Stimulated activated CD8-positive, alpha-beta memory T cell treated with anti-CD3 and anti-CD28 coated beads, Interleukin-4, amount 100 ng/mL, for 24 hours (primary cell): ENCODE measurements around the gene CPT2.

Experiments used
- DNase-seq: peaks from one replicate; pipeline ENCODE4 v3.0.0-alpha.2; 2020; ENCODE audit warnings: low read depth

CPT2 gene

DNA sequence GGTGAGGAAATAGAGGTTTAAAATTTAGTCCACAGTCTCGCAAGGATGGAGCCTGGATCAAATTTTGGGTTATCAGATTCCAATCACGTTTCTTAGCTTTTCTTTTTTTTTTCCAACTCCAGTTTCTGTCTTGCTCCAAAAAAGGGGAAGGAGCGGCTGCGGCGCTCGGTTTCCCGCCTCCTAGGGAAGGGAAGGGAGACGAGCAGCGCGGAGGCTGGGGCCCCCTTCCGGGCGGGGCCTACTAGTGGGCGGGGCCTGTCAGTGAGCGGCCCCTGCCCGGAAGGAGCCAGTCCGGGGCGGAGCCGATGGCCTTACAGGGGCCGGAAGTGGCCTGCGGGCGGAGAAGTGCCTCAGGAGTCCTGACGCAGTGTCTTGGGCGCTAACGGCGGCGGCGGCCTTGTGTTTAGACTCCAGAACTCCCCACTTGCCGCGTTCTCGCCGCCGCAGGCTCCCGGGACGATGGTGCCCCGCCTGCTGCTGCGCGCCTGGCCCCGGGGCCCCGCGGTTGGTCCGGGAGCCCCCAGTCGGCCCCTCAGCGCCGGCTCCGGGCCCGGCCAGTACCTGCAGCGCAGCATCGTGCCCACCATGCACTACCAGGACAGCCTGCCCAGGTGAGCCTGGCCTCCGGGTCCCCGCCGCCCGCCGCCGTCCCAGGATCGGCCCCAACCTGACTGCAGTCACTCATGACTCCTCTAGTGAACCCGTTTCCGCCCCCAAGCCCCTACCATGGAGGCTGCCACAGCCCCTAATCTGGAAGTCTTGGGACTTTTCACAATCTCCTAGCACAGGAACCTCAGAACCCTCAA is at the start of gene CPT2:
Gene CPT2 (plus strand): TSS at position 340 of the 806 bp plus-strand sequence. CDS start 120 bp downstream, at position 460.
- peak; percentile 91 for DNase-seq

DNA sequence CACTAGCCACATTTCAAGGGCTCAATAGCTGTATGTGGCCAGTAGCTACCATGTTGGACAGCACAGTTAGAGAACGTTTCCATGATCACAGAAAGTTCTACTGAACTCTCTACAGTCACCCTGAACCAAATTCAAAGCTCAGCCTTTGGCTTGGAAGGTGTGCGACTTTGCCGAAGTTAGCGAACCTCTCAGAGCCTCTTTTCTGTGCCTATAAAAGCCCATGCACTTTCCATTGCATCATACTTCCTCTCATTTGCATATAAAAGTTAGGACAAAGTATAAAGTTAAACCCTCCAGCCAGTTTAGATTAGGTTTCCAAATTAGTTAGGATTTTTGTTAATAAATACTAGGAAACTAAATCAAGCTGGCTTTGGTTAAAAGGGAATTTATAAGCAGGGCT is 49.5 kb upstream of the CPT2 start:
- DNase-seq, result no peak

DNA sequence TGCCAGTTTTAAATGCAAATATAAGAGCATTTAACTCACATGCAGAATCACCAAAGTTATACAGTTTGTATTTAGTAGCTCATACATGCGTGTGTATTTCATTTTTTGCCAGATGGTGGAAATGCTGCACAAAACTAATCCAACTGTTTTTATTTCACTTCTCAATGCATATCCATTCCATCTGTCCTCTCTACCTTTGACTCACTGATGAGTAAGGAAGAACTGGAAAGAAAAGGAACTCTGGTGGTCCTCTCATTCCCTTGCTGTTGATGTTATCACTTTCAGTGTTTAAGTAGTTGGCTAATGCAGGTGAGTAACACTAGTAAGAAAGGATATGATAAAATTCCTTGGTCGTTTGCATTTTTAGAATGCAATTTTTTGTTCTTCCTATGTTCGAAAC is 48.5 kb upstream of the CPT2 start:
- DNase-seq, result no peak

DNA sequence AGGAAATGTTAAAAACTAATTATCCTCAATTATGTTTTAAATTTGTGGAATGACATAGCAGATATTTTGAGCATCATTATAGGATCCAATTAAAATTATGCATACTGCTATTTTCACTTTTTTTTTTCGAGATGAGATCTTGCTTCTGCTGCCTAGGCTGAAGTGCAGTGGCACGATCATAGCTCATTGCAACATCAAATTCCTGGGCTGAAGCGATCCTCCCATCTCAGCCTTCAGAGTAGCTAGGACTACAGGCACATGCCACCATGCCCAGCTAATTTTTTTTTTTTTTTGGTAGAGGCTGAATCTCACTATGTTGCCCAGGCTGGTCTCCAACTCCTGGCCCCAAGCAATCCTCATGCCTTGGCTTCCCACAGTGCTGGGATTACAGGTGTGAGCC is 42.9 kb upstream of the CPT2 start:
- DNase-seq, result no peak

DNA sequence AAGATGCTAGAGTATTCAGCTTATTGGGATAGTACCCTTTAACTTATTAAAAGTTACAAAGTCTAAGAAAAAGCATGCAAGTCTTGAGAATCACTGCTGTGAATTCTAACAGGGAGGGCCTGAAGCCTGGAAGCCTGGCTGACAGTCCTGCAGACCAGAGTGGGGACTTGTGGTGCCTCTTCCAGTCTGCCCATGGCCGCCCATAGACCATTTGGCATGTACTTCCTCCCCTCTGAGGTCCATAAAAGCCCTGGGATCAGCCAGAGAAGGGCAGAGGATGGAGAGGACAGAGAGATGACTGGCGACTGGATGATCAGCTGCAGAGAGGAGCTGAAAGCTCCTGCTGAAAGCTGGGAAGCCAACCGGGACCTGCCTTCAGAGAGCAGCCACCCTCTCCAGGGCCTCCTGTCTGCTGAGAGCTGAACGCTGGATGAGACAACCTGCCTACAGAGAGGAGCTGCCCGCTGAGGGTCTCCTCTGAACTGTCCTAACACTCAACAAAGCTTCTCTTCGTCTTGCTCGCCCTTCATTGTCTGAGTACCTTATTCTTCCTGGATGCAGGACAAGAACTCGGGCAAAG is 41.7 kb upstream of the CPT2 start:
- no peak for DNase-seq

DNA sequence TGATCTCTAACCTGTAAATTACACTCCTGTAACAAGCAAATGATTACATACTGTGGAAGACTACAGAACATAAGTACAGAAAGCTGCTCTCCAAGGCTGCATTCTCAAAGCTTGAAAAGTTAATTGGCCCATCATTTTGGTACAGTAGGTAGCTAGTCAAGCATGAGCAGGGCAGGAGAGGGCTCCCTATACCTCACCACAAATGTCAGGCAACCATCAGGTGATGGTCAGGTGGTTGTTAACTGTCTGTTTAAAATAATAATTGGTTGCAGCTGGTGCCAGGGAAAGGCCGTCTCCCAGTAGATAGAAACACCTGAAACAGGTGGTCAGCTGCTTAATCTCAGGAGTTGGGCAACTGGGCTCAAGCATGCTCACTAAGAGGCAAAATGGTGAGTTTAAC is 41.1 kb upstream of the CPT2 start:
- DNase-seq, result no peak

DNA sequence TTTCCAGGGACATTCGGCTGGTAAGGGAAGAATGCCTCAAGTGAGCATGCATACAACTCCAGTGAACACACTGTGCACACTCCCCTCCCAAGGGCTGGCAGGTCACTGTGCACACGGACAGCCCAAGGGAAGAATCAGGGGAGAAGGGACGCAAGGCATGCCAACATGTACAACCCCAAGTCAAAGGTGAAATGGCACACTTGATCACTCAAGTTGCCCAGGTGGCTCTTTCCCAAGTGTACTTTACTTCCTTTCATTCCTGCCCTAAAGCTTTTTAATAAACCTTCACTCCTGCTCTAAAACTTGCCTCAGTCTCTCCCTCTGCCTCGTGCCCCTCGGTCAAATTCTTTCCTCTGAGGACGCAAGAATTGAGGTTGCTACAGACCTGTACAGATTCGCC is 40.7 kb upstream of the CPT2 start:
- DNase-seq, result no peak

DNA sequence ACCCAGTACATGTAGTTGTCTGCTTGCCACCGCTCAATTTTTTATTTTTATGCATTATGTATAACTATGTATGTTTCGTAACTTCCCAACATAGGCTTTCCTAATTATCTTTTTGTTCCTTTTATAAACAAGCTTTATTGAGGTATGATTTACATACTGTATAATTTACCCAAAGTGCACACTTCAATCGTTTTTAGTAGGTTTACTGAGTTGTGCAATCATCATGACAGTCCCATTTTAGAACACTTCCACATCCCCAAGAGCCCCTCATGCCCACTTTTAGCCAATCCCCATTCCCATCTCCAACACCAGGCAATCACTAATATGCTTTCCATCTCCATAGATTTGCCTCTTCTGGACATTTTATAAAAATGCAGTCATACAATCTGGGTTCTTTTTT is 39.8 kb upstream of the CPT2 start:
- DNase-seq, result no peak

DNA sequence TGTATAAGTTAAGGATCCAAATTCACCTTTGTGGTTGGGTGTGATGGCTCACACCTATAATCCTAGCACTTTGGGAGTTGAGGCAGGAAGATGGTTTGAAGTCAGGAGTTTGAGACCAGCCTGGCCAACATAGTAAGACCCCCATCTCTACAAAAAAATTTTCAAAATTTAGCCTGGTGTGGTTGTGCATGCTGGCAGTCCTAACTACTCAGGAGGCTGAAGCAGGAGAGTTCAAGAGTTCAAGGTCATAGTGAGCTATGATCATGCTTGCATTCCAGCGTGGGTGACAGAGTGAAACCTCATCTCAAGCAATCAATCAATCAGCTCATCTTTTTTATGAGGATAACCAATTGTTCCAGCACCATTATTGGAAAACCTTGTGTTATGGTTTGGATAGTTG is 37.7 kb upstream of the CPT2 start:
- DNase-seq, result no peak

DNA sequence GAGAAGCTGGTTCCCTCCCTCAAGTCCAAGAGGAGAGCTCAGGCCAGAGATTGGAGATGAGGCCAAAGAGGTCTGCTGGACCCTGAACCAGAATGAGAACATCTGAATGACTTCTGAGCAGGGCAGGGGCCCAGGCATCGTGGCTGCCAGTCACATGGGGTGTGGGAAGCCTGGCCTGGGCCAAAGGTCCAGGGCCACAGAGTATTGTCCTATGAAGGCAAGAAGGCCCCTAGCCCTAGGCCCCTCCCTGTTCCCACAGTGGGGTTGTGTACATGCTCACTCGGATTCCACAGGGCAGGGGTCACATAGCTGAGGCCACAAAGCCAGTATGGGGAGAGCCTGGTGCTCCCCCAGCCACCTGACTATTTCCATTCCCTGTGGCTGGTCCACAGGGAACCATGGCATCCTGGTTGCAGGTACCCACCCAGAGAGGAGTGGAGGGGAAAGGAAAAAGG is 35.7 kb upstream of the CPT2 start:
- no peak for DNase-seq

DNA sequence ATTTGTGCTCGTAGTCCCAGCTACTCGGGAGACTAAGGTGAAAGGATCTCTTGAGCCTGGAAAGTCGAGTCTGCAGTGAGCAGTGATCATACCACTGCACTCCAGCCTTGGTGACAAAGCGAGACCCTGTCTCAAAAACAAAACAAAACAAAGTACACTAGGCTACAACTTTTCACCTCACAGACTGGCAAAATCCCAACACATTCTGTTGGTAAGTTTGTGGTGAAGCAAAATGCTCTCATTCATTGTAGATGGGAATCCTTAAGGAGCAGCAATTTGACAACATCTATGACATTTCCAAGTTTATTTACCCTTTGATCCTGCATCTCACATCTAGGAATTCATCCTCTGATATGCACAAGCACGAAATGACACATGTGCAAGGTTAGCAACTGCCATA is 34.0 kb upstream of the CPT2 start:
- DNase-seq, result no peak

DNA sequence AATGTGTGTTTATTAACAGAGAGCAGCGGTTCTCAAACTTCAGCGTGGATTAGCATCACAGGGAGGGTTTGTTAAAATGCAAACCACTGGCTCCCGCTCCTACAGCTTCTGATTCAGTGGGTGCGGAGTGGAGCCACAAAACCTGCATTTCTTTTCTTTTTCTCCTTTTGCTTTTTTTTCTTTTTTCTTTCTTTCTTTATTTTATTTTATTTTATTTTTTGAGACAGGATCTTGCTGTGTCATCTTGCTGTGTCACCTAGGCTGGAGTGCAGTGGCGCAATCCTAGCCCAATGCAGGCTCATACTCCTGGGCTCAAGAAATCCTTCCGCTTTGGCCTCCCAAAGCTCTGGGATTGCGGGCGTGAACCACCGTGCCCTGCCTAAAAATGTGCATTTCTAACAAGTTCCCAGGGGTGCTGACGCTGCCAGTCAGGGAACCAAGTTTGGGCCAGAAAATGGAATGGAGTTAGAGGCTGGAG is 33.3 kb upstream of the CPT2 start:
- DNase-seq, result no peak

DNA sequence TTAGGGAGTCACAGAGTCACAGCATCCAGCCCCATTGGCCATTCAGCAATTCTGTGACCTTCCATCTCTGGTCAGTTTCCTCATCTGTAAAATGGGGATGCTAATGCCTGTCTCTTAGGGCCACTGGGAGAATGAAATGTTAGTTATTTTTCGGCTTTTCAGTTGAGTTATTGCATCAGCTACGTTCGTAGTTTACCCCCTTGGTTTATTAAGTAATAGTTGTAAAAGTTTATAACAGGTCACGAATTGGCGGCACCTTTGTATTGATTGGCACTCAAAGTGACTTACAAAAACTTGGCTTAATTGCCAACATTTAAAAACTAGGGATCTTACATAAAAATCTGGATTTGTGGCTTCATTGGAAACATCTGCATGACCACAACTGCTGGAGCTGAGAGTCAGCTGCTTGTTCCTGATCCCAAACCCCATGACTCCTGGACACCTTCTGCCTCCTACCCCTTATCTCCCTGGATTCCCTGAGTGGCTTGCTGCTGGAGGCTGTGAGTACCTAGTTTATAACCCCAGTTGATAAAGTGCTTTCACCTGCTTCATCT is 31.1 kb upstream of the CPT2 start:
- DNase-seq, result no peak

DNA sequence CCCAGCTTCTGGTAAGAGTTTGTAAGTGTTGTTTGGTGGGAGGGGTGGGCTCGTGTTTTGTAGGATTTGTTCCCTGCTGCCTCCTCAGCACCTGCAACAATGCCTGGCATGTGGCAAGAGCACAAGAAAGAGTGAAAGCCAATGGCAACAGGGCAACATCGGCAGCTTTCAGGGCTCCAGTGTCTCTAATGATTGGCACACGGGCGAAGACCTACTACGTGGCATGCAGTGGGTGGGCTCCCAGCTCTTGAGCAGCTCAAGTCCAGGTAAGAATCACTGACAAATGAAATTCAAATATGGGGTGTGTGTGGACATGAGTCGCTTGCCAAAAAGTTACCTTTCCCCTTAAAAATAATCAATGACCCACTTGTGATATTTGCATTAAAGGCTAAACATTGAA is 30.3 kb upstream of the CPT2 start:
- DNase-seq, result no peak

DNA sequence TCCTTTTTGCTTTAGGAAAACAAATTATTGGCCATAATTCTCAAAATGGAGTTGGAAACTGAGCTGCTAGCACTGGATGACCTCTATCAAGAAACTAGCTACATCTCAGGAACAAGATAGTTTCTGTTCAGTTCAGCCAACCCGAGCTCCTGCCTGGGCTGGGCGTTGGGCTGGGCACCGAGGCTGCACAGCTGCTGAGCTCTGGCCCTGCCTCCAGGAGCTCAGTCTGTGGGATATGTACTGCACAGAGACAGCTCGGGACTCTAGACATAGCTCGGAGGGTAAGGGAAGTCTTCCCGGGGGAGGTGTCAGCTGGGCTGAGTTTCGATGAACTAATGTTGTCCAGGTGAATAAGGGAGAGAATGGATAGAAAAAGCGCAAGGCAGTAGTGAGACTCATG is 29.7 kb upstream of the CPT2 start:
- no peak for DNase-seq

DNA sequence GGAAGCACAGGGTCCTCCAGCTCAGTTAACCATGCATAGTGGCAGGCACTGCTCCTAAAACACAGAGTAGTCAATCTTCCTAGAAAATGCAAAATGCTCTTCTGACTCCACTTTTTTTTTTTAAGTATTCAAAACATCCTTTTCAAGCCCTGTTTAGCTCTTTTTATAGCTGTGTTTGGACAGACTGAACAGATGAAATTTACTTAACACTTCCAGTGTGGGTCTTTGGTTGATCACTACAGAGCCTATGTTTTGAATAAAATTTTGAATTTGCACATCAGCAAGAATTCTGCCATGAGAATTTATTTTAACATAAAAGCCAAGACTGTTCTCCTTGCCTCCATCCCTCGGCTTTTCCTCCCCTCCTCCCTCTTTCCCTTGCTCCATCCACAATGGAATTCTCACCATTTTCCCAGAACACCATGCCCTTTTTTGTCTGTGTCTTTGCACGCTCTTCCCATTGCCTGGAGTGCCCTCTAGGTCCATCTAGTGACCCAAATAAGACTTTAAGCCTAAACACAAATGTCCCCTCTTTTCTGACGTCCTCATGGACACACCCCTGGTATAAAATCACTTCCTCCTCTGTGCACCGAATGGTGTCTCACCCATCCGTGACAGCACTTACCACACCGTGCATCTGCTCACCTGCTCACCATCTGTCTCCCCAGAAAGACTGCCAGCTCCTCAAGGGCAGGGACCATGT is 24.0 kb upstream of the CPT2 start:
- no peak for DNase-seq

DNA sequence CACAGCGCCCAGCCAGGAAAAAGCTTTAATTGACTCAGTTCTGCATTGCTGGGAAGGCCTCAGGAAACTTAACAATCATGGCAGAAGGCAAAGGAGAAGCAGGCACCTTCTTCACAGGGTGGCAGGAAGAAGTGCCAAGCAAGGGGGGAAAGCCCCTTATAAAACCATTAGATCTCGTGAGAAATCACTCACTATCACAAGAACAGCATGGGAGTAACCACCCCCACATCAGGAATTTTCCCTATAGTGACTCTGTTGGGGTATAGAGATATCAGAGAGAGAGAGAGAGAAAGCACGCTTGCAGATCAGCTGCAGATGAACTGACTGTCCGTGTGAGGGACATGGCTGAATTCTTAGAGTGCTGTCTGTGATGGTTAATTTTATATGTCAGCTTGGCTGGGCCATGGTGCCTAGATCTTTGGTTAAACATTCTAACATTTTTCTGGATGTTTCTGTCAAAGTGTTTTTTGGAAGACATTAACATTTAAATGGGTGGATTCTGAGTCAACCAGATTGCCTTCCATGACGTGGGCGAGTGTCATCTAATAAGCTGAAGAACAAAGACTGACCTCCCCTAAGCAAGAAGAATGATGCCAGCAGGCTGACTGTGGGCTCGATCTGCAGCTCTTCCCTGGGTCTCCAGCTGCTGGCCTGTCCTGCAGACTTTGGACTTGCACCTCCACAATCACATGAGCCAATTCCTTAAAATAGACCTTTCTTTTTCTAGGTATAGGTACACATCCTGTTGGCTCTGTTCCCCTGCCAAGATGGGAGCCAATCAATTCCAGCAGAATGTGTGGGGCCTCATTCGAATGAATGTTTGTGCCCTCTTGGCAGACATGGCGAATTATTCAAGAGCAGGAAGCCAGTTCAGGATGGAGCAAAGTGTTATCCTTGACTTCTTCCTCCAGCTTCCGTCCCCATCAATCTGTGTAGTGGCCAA is 21.4 kb upstream of the CPT2 start:
- no peak for DNase-seq

DNA sequence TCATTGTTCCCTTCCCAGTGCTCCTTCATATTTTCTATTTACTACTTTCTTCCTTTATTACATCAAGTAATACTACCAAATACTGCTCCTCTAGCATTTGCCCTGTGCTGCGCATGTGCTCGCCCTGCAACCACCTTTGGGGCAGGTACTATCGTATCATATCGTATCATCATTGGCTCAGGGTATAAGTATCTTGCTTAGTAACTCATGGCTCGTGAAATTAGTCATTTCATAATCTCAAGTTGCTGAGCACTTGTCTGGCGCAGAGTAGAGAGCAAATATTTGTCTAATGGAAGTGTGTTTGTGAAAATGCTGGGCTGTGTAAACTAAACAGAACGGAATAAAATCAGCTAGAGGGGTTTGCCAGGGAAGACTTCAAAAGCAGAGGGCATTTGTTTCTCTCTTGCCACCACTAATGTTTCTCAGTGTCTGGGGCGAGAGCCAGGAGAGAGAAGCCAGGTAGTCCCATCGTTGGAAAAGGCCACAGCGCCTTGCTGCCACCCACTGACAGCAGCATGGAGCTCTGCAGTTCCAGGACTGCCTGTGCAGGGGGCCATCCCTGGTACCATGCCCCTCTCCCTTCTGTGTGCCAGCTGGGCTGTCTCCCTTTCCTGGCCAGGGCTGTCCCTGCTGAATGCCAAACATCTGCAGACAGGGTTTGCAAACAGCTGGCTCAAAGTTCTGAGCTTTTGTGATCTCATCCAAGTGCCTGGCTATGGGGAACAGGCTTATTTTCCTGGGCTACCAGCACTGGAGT is 20.0 kb upstream of the CPT2 start:
- no peak for DNase-seq

DNA sequence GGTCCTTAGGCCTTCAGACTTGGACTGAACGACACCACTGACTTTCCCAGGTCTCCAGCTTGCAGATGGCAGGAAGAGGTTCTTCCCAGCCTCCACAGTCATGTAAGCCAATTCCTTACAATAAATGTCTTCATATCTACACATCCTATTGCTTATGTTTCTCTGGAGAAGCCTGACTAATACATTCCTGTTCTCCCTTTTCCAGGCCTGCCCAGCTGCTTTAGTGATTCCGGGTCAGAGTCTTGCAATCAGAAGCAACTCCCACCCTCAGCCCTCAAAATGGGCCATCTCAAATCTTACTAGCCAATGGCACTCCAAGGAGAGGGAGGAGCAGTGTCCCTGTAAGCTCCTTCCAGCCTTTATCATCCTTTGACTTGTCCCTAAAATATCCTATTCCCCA is 16.4 kb upstream of the CPT2 start:
- no peak for DNase-seq

DNA sequence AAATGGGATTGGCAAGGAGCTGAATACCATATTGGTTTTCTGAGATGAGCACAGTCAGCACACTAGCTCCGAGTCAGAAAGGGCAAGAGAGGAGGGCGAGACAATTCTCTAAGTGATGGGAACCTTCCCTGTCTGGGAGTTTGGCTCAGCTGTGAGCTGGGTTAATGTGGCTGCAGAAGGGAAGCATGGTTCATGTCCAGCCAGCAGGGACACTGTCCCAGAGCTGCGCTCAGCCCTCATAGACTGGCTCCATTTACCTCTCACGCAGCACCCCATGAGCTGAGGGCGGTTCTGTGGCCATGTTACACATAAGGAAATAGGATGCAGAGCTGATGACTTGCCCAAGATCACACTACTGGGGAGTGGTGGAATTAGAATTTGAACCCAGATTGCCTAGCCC is 15.7 kb upstream of the CPT2 start:
- DNase-seq, result no peak

DNA sequence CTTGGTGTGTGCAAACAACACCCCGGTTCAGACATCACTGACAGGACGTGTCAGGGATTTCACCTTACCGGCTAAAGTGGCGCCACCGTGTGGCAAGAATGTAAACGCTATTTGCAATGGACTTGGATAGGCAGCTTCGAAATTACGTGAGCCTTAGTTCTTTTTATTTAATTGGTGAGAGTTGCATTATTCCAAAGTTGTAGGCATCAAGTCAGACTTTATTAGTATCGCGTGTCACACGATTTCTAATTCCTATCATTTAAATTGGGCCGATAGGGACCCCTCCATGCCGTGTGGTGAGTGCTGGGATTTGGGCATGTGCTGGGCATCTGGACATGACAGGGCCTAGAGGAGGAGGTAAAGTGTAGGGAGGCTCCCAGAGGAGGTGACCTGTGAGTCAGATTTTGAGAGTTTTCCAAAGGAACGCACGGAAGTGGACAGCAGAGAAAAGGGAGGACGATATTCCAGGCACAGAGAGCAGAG is 14.5 kb upstream of the CPT2 start:
- DNase-seq, result peak; percentile 73
